Adipocyte (in vitro differentiated cells): ENCODE measurements around the gene ACE.

Source experiments
- DNase-seq: peaks from one replicate; pipeline ENCODE4 v3.0.0-alpha.2; 2015; ENCODE audit warnings: low read depth
- H3K27me3 ChIP-seq: replicated peaks from 2 replicates; pipeline ENCODE4 v1.7.0; 2013; ENCODE audit warnings: mild to moderate bottlenecking, low read length, moderate library complexity; ENCODE audit not compliant: control insufficient read depth, insufficient read depth
- H3K36me3 ChIP-seq: 2 replicates; pipeline ENCODE4 v1.7.0; 2013; ENCODE audit warnings: low read length, mild to moderate bottlenecking, moderate library complexity; ENCODE audit not compliant: control insufficient read depth, insufficient read depth, severe bottlenecking
- H3K4me1 ChIP-seq: 2 replicates; pipeline ENCODE4 v1.7.0; 2013; ENCODE audit warnings: mild to moderate bottlenecking, low read length, moderate library complexity; ENCODE audit not compliant: control insufficient read depth, insufficient read depth
- H3K4me3 ChIP-seq: 2 replicates; pipeline ENCODE4 v1.7.0; 2013; ENCODE audit warnings: mild to moderate bottlenecking, low read length, moderate library complexity
- H3K9ac ChIP-seq: 2 replicates; pipeline ENCODE4 v1.7.0; 2013; ENCODE audit warnings: mild to moderate bottlenecking, low read length, moderate library complexity
- H3K9me3 ChIP-seq: 2 replicates; pipeline ENCODE4 v1.7.0; 2013; ENCODE audit warnings: mild to moderate bottlenecking, low read length, moderate library complexity; ENCODE audit not compliant: control insufficient read depth

Gene ACE

DNA sequence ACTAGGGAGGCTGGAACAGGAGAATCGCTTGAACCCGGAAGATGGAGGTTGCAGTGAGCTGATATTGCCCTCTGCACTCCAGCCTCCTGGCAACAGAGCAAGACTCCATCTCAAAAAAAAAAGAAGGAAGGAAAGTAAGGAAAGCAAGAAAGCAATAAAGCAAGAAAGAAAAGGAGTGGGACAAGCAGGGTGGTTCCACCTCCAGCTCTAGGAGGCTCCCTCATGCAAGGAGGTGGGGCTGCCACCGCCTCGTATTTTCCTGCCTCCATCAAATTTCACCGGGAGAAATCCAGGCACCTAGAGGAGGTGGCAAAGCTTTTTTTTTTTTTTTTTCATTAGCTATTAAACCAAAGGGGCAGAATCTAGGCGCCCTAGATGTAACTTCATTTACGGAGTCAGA lies 31.8 kb upstream of the ACE start:
- Histone ChIP-seq H3K9ac (peak overlapping the region; percentile 83), H3K27me3 (no peaks in the 10 kb centered on the region), H3K4me3 (peak overlapping the region; percentile 79), H3K9me3 (no peaks in the 10 kb centered on the region), H3K4me1 (peaks cover 24% of the 10 kb centered on the region), H3K36me3 (no peaks in the 10 kb centered on the region)
- DNase-seq: no peak

DNA sequence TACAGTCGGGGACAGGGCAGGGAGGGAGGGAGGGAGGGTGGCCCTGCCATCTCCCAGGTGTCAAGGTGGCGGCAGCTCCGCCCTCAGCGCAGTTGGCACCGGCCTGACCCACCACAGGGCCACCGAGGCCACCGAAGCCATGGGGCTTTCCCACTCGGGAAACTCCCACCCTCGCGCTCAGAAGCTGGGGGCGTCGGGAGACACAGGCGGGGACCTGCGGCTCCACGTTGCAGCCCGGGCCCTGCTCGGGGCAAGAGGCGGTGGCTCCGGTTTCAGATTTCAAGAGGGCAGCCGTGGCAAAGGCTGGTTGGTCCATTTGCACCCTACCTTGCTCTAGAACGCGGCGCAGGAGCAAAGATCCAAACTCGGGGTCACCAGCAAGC lies 31.3 kb upstream of the ACE start:
- Histone ChIP-seq H3K4me1 (peaks cover 20% of the 10 kb centered on the region), H3K4me3 (peak overlapping the region; percentile 79), H3K36me3 (no peaks in the 10 kb centered on the region), H3K9me3 (no peaks in the 10 kb centered on the region), H3K9ac (peak overlapping the region; percentile 83), H3K27me3 (no peaks in the 10 kb centered on the region)
- peak; percentile 52 for DNase-seq

DNA sequence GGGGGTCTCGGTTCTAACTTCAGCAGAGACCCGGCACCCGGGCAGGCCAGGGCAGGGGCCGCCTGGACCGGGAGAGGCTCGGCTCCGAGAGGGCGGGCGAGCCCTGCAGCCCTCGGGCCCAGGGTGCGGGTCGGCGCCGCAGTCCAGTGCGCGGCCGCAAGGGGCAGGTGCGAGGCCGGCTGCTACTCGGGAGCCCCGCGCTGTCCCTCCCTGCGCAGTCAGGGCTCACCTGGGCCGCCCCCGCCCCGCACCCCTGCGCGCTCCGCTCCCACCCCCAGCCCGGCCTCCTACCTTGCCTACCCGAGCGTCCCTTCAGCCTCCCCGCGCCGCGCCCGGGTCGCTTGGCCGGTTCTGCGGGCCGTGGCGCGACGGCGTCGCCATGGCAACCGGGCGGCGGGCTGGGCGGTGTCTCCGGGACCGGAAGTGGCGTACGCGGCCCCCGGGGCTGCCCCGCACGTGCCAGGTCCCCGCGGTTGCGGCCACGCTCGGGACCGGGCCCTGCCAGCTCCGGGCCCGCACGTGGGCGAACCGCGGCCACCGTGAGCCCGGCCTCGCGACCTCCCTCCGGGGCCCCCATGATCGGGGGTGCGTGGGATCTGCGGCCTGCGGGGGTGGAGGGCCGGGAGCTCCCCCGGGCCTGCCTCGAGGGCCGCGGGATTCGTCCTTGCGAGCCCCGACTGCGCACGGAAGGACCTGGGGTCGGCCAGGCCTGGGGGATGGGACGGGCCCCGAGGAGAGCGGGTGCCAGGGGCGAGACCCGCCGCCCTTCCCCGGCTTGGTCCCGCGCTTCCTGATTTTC lies 30.7 kb upstream of the ACE start, which contains the start of gene CYB561:
CYB561 (minus strand) TSS at position 353 of the 799 bp plus-strand sequence. CDS start 8,759 bp downstream, outside the sequence.
- peak; percentile 80 for DNase-seq
- peak within 1 kb of the TSS; percentile 83 for H3K9ac ChIP-seq
- H3K27me3 ChIP-seq: no peaks in the 10 kb centered on the region
- peaks cover 20% of the 10 kb centered on the region for H3K4me1 ChIP-seq
- no peaks in the 10 kb centered on the region for H3K9me3 ChIP-seq
- no peaks in the 10 kb centered on the region for H3K36me3 ChIP-seq
- peak within 1 kb of the TSS; percentile 79 for H3K4me3 ChIP-seq

DNA sequence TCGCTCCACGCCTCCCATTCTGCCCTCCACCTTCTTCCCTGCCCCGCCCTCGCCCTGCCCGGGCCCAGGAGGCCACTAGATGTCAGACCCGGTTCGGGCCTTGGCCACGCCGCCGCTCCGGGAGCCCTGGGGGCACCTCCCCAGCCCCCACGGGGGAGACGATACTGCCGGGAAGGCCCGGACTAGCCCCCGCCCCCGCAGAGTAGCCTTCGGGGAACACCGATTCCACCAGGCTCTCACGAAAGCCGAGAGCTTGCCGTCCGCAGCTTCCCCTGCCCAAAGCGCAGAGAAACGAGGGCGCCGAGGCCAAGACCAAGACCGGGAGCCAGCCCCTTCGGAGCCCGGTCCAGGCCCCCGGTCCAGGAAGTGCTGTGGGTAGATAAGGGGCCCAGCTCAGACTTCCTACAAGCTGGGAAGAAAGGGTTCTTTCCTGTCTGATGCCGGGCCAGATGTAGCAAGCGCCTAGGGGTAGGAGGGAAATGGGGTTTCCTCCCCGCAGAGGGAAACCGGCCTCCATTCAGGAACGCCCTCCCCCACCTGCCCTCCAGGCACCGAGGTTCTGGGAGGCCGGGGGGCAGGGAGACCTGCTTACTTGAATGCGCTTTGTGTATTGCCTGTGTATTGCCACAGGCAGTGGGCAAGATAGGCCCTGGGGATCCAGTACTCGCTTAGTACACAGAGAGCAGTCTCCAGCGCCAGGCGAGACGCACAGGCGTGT lies 29.9 kb upstream of the ACE start:
- DNase-seq: no peak

DNA sequence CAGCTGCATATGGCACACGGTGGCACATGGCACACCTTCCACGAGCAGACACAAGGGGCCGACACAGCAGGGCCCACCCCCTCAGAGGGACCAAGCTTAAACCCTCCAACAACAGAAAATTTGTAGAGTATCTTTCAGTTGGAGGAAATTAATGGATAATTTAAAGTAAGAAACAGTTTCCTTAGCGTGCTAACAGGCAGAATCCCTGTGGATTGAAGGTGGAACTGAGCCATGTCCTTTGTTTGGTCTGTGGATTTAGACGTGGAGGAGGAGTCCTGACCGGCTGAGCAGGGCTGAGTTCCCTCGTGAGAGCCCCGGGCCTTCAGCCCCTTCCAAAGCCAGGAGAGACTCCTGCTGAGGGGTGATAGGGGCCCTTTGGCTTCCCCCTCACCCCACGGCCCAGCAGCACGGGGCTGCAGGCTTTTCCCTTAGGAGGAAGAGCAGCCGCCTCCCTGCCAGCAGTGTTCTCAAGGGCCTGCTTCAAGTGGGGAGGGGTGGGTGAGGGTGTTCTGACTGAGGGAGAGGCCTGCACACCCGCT lies 29.3 kb upstream of the ACE start:
- Histone ChIP-seq H3K9me3 (no peaks in the 10 kb centered on the region), H3K9ac (peak overlapping the region; percentile 83), H3K36me3 (no peaks in the 10 kb centered on the region), H3K4me1 (peaks cover 20% of the 10 kb centered on the region), H3K27me3 (no peaks in the 10 kb centered on the region), H3K4me3 (peak overlapping the region; percentile 79)
- no peak for DNase-seq

More for the DNA sequence above, 29.9 kb upstream of the ACE start:
- no peaks in the 10 kb centered on the region for H3K9me3 ChIP-seq
- peaks cover 20% of the 10 kb centered on the region for H3K4me1 ChIP-seq
- H3K9ac ChIP-seq: peak overlapping the region; percentile 83
- no peaks in the 10 kb centered on the region for H3K27me3 ChIP-seq
- H3K4me3 ChIP-seq: peak overlapping the region; percentile 79
- H3K36me3 ChIP-seq: no peaks in the 10 kb centered on the region

DNA sequence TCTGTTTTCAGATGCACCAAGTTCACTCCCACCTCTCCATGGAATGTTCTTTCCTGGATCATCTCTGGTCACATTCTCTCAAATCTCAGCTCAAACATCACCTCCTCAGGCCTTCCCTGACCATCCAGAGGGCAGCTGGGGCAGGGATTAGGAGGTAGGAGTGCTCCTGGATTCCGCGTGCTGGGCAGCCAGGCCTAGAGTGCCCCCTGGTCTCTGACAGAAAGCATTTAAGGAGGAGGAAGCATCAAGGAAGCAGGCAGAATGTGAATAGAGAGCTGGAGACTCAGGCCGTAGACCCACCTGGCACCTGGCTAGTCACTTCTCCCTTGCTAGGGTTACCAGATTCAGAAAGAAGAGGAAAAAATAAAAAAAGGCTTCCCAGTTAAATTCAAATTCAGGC lies 28.2 kb upstream of the ACE start:
- Histone ChIP-seq H3K9me3 (no peaks in the 10 kb centered on the region), H3K4me1 (peaks cover 20% of the 10 kb centered on the region), H3K4me3 (no peak overlapping the region), H3K9ac (no peak overlapping the region), H3K27me3 (no peaks in the 10 kb centered on the region), H3K36me3 (no peaks in the 10 kb centered on the region)
- DNase-seq: no peak

DNA sequence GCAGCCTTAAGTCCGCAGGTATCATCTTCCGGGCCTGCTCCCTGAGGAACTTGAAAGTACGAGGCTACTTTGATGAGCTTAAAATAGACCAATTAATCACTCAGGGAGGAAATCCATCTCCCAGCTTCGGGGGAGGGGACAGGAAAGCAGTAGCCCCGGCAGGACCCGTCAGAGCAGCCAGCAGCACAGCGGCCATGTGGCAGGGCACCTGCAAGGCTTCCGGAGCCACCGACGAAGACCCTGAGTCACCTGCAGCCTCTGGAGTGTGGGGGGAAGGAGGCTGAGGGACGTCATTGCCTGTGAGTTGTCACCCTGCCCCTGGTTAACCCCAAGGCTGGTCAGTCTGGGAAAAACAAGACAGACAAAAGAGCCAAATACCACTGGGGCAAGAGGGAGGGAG lies 26.3 kb upstream of the ACE start:
- H3K4me3 ChIP-seq: no peak overlapping the region
- no peak for DNase-seq
- H3K4me1 ChIP-seq: peaks cover 21% of the 10 kb centered on the region
- H3K27me3 ChIP-seq: no peaks in the 10 kb centered on the region
- no peak overlapping the region for H3K9ac ChIP-seq
- H3K36me3 ChIP-seq: no peaks in the 10 kb centered on the region
- no peaks in the 10 kb centered on the region for H3K9me3 ChIP-seq

DNA sequence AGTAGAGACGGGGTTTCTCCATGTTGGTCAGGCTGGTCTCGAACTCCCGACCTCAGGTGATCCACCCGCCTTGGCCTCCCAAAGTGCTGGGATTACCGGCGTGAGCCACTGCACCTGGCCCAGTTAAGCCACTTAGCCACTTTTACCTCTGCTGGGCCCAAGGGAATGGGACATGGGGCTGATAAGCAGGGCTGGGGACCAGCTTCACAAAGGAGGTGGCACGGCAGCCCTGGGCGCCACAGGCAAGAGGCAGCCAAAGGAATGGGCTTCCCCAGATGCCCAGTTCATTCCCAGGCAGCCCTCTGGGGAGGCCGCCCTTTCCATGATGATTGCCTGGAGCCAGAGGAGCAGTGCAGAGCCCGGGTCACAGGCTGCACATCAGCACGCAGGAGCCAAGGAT lies 25.7 kb upstream of the ACE start:
- peaks cover 21% of the 10 kb centered on the region for H3K4me1 ChIP-seq
- no peak overlapping the region for H3K9ac ChIP-seq
- H3K9me3 ChIP-seq: no peaks in the 10 kb centered on the region
- H3K27me3 ChIP-seq: no peaks in the 10 kb centered on the region
- H3K4me3 ChIP-seq: no peak overlapping the region
- no peaks in the 10 kb centered on the region for H3K36me3 ChIP-seq
- DNase-seq: no peak

DNA sequence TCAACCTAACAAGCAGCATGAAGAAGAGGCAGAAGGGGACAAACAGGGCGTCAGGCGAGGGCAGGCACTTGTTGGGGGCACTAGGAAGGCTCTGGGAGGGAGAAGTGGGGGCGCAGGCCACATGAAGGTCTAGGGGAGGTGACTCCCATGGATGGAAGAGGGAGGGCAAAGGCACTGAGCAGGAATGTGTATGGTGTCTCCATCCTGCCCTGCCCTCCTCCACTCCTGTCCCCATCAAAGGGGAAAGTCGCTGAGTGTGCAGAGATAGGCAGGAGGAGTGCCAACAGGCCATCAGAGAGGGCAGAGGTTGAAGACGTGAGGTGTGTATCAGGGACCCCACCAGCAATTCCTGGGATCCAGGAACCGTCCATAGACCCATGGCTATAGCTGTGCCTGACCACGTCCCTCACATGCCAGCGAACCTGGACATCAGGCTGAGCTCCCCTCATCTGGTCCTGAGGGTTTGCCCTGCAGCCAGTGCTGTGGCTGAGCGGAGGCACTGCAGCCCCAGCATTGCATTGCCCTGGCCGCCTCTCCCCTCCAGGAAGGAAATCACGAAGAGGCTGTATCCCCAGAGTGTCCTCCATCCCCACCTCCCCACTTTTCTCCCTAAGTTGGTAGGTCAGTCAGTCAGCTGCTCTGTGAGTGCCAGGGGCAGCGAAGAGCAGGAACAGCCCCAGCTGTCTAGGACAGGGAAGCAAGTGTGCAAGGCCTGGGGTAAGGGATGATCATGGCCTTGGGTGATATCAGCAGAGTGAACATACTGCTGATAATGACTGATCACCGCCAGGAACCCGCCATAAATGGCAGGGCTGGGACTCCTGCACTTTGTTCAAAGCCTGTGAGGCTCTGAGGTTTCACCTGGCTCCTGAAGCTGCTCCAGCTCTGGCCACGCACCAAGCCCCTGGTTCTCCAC lies 24.6 kb upstream of the ACE start:
- no peak overlapping the region for H3K4me3 ChIP-seq
- no peak for DNase-seq
- no peaks in the 10 kb centered on the region for H3K9me3 ChIP-seq
- no peaks in the 10 kb centered on the region for H3K27me3 ChIP-seq
- no peaks in the 10 kb centered on the region for H3K36me3 ChIP-seq
- peaks cover 15% of the 10 kb centered on the region for H3K4me1 ChIP-seq
- no peak overlapping the region for H3K9ac ChIP-seq

DNA sequence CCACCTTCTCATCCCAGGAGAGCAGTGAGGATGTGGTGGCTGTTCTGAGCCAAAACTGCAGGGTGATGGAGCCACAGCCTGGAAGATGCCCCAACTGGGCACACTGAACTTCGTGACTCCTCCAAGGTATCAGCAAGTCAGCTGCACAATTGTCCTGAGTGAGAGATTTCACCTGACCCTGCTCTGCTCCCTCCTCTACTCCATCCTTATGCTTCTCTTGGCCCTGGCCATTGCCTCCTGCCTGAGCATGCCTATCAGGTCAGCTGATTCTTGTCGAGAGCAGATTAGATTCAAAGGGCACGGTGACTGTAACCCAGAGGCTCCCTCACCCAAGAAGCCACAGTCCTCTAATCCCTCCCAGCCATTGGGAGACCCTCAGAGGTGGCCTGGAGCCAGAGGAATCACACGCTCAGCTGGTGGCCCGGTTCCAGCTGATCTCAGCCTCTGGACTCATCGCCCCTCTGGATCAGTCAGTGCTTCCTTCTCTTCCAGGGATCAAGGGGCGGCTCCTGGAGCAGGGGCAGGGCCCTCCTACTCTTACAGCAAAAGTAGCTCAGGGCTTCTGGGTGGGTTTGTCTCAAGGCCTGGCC lies 23.8 kb upstream of the ACE start:
- Histone ChIP-seq H3K4me1 (peaks cover 8% of the 10 kb centered on the region), H3K36me3 (no peaks in the 10 kb centered on the region), H3K27me3 (no peaks in the 10 kb centered on the region), H3K9me3 (no peaks in the 10 kb centered on the region), H3K9ac (no peak overlapping the region), H3K4me3 (no peak overlapping the region)
- DNase-seq: no peak
